HG03571 (cell line): ENCODE measurements around the gene ADIPOR1.
"Not testable (repeated sequence)": the region's sequence is repeated elsewhere in the genome, so short reads cannot be mapped to it uniquely, and the experiment has no call there.

Source experiments
- ATAC-seq: cut with Tn5 transposase; IDR thresholded peaks from one replicate; pipeline ENCODE4 v1.9.1; 2021; ENCODE audit not compliant: unreplicated experiment

The ADIPOR1 gene, protein sequence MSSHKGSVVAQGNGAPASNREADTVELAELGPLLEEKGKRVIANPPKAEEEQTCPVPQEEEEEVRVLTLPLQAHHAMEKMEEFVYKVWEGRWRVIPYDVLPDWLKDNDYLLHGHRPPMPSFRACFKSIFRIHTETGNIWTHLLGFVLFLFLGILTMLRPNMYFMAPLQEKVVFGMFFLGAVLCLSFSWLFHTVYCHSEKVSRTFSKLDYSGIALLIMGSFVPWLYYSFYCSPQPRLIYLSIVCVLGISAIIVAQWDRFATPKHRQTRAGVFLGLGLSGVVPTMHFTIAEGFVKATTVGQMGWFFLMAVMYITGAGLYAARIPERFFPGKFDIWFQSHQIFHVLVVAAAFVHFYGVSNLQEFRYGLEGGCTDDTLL

DNA sequence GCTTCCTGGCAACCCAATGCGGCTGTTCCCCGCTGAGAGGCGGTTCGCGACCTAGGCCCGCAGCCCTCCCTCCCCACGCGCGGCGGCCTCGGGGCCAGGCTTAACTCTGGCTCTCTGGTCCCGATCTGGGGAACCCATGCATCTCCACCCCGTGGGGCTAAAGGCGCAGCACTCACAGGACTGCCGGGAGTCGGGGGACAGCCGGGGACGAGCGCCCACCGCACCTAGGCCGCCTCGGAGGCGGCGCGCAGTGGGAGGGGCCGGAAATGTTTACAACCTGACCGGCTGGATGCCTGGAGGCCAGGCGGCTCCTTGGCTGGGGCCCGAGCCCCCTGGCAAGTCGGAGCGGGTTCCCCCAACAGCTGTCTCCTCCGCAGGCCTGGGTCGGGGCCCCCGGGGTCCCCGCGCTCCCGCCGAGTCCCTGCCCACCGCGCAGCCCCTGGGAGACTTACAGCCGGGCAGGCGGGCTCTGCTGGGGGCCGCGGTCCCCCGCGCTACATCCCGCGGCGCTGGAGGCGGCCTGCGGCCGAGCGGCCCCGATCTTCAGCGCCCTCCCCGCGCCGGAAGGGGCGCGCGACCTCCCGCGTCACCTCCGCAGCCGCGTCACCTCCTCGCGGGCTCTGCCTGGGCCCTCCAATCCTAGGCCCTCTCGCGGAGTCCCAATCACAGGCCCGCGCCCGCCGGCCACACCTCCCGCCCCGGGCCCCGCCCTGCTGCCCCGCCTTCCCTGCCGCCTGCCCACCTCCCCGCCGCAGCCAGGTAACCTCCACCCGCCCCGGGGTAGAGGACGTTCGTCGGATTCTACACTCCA lies at the start of gene ADIPOR1:
ADIPOR1 (minus strand) TSS at position 580 of the 811 bp plus-strand sequence. CDS start 7,242 bp downstream, outside the sequence.
- peak; percentile 95 for ATAC-seq

DNA sequence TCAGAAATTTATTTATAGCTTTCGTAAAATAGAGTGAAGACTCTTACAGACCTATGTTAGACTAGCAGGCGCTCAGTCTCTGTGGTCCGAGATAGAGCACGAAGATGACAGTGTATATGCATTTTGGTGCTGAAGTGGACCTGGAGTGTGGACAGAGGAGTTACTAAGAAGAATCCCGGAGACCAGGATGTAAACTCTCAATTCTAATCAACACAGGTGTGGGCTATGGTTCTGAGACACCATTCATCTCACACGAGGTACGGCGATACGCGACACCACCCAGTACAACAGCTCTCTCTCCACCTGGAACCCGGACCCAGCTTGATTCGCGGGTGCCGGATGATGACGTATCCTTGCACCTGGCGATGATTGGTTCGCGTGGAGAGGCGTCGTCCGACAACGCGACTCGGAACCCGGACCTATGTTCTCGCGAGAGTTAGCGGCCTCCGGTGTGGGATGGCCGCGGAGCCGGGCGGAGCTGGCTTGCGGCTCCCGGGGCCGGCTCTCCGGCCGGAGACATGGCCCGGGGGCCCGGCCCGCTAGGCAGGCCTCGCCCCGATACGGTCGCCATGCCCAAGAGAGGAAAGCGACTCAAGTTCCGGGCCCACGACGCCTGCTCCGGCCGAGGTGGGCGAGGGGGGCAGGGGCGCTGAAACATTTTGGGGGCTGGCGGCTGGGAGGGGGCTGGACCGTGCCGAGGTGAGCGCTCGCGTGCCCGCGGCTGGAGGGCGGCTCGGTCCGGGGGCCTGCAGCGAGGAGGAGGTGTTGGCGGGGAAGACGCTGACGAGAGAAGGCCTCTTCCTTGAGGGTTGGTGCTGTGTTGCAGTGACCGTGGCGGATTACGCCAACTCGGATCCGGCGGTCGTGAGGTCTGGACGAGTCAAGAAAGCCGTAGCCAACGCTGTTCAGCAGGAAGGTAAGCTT lies 49.1 kb upstream of the ADIPOR1 start, which contains the start of gene TMEM183A:
TMEM183A (plus strand) TSS at position 427 of the 924 bp plus-strand sequence; CDS start at position 519, 92 bp downstream.
- peak; percentile 92 for ATAC-seq

DNA sequence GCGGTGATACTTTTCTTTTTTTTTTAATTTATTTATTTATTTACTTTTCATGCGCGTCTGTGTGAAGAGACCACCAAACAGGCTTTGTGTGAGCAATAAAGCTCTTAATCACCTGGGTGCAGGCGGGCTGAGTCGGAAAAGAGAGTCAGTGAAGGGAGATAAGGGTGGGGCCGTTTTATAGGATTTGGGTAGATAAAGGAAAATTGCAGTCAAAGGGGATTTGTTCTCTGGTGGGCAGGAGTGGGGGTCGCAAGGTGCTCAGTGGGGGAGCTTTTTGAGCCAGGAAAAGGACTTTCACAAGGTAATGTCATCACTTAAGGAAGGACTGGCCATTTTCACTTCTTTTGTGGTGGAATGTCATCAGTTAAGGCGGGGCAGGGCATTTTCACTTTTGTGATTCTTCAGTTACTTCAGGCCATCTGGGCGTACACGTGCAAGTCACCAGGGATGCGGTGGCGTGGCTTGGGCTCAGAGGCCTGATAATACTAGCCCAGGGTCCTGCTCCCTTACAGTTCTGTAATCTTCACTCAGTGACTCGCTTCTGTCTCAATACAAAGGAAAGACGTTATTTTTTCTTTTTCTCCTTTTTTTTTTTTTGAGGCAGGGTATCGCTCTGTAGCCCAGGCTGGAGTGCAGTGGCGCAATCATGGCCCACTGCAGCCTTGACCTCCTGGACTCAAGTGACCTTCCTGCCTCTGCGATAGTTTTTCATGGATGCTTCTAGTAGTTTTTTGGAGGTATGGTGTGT lies 47.5 kb upstream of the ADIPOR1 start:
- ATAC-seq: not testable (repeated sequence)

DNA sequence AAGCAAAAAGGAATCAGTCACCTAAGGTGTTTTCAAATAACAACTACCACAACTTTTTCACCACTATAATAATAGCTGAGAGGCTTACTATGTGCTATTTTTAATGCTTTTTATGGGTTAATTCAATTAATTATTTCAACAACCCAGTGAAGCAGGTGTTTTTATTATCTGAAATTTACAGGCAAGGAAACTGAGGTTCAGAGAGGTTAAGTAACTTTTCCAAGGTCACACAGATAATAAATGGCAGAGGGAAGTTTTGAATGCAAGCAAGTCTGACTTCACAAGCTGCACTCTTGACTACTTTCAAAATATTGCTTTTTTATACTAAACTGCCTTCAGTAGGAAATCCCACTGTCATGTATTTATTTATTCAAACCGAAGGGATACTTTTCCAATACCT lies 44.8 kb upstream of the ADIPOR1 start:
- no peak for ATAC-seq

DNA sequence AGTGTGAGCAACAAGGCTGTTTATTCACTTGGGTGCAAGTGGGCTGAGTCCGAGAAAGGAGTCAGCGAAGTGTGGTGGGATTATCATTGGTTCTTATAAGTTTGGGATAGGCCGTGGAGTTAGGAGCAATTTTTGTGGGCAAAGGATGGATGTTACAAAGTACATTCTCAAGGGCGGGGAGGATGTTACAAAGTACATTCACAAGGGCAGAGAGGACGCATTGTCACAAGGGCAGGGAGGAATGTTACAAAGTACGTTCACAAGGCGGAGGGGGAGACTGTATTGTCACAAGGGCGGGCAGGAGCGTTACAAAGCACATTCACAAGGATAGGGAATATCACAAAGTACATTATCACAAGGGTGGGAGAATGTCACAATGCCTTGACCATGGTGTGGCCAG lies 43.9 kb upstream of the ADIPOR1 start:
- no peak for ATAC-seq

DNA sequence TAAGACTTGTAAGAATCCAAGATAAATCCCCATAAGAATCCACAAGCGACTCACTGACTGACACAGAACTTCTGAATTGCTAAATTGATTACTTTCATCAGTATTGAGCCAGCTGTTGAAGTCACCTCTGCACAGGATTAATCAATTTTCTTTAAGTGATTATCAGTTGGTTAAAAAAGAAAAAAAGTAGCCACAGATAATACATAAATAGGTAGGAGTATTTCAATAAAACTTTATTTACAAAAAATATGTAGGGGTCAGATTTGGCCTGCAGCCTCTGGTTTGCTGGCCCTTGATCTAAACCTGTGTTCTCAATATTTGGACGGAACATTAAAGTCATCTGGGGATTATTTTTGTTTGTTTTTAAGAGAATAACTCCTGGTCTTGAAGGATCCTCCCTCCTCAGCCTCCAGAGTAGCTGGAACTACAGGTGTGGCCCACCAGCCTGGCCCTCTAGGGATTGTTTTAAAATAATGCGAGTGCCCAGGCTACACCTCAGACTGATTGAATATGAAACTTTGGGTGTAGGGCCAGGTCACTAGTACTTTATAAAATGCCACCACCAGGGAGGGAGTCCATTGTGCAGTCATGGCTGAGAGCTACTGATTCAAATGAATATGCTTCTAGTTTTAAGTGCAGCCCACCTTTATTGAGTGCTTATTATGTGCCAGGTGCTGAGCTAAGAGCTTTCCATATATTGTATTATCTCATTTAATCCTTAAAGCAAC lies 42.3 kb upstream of the ADIPOR1 start:
- no peak for ATAC-seq

DNA sequence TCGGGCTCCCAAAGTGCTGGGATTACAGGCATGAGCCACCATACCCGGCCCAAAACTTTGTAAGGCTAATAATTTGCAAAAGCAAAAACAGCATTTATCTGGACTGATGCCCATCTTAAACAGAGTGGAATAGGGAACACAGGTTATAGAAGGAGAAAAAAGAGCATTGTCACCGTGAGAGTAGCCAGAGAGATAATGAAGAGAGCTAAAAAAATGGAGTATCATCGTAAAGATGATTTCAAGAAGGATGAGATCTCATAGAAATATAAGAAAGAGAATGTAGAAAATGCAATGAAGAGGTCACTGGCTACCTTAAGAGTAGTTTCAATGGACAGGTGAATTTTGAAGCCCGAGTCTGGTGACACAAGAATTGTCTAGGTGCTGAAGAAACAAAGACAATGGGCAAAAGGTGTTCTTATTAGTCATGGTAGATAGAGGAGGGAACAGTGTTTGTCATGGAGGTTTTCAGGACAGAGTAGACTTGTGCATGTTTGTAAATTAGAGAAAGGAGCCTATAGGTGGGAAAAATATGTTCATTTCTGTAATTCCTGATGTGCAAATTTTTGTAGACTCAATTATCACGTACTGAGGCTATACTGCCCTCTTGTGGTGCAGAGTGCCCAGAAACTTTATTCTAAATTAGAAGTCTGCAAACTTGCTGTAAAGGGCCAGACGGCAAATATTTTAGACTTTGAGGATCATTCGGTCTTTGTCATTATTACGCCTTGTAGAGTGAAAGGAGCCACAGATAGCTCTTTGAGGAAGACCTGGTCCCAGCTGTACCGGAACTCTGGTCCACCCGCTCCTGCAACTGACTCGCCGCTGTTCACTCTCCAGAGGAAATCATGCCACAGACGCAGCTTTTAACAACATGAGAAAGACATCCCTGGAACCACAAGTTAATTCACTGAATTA lies 41.0 kb upstream of the ADIPOR1 start:
- no peak for ATAC-seq

DNA sequence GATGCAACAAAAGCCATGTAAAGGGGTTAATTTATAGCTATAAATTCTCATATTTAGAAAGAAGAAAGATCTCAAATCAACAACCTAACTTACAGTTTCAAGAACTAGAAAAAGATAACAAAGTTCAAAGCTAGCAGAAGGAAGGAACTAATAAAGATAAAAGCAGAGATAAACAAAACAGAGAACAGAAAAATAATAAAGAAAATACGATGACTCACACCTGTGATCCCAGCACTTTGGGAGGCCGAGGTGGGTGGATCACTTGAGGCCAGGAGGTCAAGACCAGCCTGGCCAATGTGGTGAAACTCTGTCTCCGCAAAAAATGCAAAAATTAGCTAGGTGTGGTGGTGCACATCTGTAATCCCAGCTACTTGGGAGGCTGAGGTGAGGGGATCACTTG lies 36.6 kb upstream of the ADIPOR1 start:
- ATAC-seq: no peak

DNA sequence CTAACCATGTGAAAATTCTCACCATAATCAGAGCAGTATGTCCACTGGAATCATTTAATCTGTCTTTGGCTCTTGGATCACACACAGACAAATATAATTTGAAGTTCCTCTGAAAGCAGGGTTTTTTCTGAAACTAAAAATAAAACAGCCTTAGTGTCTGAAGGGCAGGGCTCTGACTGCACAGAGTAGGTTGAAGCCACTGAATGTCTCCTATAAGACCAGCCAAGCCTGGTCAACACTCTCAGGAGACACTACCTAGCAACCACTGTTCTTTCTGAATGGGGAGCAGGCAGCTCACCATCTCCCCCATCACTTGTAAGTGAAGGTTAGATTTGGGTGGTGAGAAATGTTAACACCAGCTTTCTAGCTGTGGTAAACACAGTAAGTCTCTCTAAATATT lies 33.0 kb upstream of the ADIPOR1 start:
- no peak for ATAC-seq

DNA sequence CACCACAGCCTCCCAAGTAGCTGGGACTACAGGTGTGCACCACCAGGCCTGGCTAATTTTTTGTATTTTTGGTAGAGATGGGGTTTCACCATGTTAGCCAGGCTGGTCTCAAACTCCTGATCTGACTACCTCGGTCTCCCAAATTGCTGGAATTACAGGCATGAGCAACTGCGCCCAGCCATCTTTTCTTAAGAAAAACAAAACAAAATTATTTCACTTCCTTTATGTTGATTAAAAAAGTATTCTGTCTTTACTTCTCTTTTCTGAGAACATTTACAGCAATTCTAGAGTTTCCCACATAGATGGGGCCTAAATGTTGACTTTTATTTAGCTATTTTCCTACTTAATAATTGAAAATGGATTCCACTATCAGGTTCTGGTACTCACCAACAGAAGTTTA lies 31.8 kb upstream of the ADIPOR1 start:
- no peak for ATAC-seq

DNA sequence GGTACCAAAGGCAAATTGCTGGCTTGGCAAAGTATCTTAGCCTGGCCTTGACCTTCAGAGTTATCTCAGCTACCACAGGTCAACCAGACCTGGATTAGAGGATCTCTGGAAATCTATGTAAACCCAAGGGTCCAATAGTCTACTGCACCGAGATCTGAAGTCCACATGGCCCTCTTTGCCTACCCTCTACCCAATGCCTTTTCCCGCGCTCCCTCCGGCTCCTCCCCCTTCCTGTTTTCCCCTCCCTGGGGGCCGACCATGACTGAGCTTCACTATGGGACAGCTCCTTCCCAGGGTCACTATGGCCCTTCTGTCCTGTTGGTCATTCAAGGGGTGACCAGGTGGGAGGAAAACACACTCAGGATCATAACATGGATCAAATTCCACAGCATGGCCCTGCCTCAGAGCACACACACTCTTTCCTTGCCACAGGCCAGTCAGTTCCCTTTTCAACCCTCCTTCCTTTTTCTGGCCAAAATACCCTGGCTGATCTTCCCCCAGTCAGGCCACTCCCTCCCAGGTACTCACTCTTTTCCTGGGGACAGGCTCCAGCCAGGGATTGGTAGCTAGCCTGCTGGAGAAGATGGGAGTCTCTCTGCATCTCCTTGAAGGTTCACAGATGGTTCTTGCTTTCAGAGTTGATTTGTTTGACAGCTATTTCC lies 29.9 kb upstream of the ADIPOR1 start:
- ATAC-seq: no peak

DNA sequence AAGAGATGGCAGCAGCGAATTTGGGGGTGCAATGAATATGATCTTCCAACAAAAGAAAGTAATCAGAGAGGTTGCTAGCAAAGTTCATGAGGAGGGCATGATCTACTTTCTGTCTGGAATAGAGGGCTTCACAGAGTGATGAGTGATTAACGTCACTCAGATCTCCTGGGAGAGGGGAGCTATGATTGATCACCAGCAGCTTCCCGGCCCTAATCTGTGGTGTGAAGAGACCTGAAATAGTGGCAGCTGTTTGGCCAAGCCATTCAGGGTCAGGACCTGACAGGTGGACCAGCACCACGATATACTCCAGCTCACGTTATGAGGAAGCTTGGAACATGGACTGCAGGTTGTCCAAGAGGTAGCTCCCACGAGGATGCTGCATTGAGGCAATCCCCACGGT lies 29.1 kb upstream of the ADIPOR1 start:
- no peak for ATAC-seq

DNA sequence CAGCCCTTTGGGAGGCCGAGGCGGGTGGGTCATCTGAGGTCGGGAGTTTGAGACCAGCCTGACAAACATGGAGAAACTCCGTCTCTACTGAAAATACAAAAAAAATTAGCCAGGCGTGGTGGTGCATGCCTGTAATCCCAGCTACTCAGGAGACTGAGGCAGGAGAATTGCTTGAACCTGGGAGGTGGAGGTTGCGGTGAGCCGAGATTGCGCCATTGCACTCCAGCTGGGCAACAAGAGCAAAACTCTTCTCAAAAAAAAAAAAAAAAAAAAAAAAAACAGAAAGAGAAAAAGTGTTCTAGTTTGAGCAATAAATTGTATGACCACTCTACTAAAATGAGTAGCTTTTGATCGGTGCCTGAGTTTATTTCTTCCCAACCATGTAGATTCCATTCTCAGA lies 28.0 kb upstream of the ADIPOR1 start:
- ATAC-seq: not testable (repeated sequence)

DNA sequence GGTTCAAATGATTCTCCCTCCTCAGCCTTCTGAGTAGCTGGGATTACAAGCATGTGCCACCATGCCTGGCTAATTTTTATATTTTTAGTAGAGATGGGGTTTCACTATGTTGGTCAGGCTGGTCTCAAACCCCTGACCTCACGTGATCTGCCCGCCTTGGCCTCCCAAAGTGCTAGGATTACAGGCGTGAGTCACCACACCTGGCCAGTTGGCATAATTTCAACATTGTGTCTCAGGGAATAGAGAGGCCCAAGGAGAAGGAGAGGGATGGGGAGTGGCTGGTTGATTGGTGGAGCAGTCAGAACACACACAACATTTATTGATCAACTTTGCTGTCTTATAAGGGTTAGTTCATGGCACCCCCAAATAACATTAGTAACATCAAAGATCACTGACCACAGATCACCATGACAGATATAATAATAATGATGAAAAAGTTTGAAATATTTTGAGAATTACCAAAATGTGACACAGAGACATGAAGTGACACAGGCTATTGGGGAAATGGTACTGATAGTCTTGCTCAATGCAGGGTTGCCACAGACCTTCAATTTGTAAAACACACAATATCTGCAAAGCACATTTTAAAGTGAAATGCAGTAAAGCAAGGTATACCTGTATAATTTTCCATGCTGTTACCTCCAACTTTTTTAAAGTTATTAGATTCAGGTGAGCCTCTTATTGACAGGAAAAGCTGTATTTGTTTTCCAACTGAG lies 24.8 kb upstream of the ADIPOR1 start:
- no peak for ATAC-seq

DNA sequence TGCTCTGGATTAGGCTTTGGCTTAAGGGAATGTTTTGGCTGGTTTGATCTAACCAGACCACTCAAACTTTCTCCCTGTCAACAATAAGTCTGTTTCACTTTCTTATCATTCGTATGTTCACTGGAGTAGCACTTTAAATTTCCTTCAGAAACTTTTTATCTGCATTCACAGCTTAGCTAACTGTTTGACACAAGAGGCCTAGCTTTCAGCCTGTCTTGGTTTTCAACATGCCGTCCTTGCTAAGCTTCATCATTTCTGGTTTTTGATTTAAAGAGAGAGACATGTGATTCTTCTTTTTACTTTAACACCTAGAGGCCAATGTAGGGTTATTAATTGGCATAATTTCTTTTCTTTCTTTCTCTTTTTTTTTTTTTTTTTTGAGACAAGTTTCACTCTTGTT lies 23.8 kb upstream of the ADIPOR1 start:
- ATAC-seq: no peak

DNA sequence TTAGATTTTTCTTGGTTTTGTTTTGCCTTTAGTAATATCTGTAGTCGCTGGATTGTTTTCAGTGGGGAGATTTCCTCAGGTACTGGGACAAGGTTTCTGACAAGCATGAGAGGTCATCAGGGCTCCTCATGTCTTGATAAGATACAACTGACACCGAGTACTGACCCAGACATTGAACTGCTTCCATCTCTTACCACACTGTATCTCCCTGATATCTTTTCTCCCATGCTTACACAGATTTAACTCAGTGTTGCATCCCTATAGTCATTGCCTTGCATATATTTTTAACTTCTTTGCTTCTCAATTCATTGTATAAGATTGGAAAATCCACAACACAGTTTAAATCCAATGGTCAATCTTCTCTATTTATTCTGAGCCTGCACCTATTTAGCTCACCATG lies 21.3 kb upstream of the ADIPOR1 start:
- ATAC-seq: no peak

DNA sequence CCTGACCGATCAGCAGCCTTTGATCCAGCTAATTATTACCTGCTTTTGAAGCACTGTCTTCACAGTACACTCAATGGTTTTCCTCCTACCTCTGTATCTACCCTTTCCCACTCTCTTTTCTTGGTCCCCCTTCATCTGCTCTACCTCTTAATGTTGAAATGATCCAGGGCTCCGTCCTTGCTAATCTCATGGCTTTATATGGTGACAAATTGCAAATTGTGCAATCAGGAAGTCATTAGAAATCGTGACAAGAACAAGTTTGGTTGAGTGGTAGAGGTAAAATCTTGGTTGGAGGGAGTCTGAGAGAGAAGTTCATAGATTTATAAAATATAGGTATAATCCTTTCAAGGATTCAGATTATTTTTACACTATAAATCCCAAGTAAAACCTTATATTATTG lies 18.5 kb upstream of the ADIPOR1 start:
- ATAC-seq: no peak
